ENCODE results near the gene LRRC56.
"Not testable (repeated sequence)": the region's sequence is repeated elsewhere in the genome, so short reads cannot be mapped to it uniquely, and the experiment has no call there.

Gene LRRC56

GRCh38 chr11:561148-562003, 24.0 kb downstream of the LRRC56 start:
- DNase-seq: no peak

- DNase-seq: no peak
Observed at GRCh38 chr11:562046-562645, 24.8 kb downstream of the LRRC56 start.

DNA sequence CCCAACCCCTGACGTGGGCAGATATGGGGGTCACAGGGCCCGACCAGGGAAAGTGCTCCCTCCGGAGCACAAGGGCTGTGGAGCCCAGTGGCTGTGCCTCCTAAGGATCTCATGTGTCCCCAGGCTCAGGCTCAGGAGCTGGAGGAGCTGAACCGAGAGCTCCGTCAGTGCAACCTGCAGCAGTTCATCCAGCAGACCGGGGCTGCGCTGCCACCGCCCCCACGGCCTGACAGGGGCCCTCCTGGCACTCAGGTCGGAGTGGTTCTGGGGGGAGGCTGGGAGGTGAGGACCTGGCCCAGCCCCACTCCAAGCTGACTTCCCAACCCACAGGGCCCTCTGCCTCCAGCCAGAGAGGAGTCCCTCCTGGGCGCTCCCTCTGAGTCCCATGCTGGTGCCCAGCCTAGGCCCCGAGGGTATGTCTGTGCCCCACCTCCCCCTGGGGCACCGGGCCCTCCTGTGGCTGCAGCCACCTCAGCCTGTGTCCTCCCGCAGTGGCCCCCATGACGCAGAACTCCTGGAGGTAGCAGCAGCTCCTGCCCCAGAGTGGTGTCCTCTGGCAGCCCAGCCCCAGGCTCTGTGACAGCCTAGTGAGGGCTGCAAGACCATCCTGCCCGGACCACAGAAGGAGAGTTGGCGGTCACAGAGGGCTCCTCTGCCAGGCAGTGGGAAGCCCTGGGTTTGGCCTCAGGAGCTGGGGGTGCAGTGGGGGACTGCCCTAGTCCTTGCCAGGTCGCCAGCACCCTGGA, 25.9 kb downstream of the LRRC56 start:
- DNase-seq: no peak

GRCh38 chr11:563812-564578, 26.7 kb downstream of the LRRC56 start:
- no peak for DNase-seq

DNA sequence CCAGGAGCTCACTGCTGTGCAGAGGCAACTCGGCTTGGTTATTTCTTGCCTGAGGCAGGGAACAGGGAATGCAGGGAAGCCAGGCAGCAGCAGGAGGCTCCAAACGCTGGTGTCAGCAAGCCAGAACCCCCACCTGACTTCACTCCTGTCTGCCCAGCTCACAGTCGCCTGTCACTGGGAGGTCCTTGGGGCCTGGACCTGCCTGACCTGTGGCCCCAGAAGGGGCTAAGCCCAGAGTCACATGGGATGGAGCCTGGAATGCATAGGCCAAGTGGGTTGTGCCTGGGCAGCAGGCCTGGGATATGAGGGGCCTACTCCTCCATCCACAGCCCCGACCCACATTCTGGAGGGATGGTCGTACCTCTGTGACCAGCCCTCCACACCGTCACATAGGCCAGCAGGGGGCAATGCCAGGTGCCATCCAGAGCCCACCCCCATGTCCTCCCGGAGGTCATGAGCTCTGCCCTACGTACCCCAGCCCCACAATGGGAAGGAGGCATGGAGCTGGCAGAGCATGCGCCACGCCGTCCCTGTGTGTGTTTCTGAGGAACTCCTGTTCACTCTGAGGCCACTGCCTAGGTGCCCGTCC, 28.7 kb downstream of the LRRC56 start:
- DNase-seq: no peak

DNA sequence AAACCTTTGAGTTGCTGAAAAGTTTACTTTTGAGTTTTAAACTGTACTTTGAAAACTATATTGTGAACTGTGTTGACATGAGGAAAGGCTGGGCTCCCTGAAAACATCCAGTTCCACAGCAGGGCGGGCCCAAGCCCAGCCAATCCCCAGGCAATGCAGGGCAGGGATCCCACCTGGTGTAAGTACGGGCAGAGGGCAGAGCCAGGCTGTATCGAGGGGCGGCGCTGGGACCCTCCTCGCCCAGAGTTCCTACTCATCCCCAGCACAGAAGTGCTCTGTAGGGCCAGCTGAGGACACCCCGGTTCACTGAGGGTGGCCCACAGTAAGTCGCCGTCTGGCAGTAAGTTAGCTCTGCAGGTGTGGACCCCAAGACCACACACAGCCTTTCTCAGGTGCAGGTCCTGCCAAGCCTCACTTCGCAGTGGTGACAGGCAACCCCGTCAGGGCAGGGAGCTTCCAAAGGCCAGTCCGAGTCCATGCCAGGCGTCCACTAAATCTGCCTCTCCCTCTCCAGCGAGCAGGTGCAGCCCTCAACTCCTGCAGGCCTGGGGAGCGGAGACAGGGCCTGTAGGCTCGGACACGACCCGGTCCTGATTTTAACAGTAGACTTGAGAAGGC, 29.8 kb downstream of the LRRC56 start:
- no peak for DNase-seq

- DNase-seq: no peak
Observed at GRCh38 chr11:567629-568292, 30.4 kb downstream of the LRRC56 start.

DNA sequence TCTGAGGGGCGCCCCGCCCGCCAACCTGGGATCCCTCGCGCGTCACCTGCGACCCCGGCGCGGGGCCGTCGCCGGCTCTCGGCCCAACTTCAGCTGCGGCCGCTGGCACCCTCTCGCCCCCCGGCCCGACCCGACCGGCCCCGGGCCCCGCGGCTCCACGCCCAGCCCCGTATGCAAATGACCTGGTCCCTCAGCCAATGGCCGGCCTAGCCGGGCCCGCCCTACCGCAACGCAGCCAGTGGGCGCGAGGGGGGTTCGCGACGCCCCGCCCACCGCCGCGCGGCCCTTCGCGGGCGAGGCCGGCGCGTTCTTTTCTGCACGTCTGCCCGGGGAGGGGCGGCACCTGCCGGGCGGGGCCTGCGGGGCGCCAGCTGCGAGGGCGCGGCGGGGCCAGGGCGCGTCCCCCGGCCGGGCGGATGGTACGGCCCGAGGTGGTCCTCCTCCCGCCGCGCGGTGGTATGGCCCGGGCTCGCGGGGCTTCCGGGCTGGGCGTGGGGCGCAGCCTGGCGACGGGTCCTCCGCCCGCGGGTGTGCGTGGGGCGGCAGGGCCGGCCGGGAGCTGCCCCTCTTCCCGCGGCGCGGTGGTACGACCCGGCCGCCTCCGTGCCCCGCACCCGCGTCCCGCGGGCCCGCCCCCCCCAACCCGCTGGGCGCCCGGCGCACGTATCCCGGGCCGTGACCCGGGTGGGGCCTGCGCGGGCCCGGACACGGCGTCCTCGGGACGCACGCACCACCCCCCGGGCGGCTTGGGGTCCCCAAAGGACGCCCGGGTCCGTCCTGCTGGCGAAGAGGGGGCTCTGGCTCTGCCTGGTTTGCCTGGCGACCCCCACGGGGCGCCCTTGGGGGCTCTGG, 31.2 kb downstream of the LRRC56 start:
- DNase-seq: peak; percentile 95

GRCh38 chr11:569158-569885, 32.0 kb downstream of the LRRC56 start:
- DNase-seq: no peak

GRCh38 chr11:571802-572185, 34.5 kb downstream of the LRRC56 start:
- no peak for DNase-seq

DNA sequence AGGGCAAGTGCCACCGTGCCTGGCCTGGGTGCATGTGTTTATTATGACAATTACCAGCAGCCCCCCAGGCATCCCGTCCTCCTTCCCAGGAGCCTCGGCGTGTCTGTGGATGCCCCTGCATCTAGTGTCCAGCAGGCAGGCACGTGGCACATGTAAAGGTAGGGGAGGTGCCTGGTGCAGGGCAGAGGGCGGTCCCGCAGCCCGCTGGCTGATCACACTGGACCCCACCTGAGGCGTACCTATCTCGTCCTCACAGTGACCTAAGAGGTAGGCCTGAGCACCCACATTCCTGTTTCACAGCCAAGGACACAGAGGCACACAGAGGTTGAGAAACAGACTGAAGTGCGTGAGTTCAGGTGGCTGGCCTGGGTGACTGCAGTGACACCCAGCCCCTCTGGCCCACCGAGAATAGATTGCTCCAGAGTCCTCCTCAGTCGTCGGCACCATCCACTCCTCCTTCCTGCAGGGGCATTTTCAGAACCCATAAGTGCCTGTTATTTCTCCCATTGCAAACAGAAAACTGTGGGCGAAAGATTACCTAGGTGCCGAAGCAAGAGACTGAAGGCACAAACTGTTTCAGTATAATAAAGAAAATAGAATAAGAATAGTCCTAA, 35.9 kb downstream of the LRRC56 start:
- DNase-seq: no peak

- not testable (repeated sequence) for DNase-seq
Observed at GRCh38 chr11:574031-574570, 36.8 kb downstream of the LRRC56 start.

GRCh38 chr11:574632-575312, 37.4 kb downstream of the LRRC56 start:
- DNase-seq: no peak

- no peak for DNase-seq
Observed at GRCh38 chr11:575313-575995, 38.1 kb downstream of the LRRC56 start.

GRCh38 chr11:575996-576768, 38.9 kb downstream of the LRRC56 start, which contains the start of gene PHRF1:
Gene PHRF1 (plus strand): TSS chr11:576470. CDS start chr11:581513, 5,043 bp downstream.
- DNase-seq: peak; percentile 95

DNA sequence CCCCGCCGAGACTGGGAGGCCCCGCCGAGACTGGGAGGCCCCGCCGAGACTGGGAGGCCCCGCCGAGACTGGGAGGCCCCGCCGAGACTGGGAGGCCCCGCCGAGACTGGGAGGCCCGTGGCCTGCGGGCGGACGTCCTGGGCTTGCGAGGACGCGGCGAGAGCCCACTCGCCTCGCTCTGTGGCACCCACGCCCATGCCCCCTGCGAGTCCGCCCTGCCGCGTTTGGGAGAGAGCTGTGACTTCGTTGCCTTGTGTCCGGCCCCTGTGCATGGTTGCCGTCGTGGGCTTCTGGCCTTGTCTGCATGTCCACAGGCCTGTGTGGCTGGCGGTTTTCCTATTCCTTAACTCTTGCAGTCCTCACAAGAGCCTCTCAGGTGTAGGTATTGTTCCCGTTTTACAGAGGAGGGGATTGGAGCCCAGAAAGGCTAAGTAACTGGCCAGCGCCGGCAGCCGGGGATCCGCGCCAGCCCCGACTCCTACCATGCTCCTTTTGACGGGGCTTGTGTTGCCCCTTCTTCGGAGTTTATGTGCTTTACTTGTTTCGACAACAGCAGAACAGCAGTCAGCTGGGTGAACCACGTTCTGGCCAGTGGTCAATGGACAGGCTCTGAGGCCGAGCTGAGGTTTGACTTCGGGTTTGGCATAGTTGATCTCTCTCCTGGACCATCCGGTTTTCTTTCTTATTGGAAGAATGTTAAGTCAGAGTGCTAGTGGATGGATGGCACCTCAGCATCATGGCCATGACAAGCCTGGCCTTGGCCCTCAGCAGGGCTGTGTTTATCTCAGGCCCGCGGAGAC, 39.7 kb downstream of the LRRC56 start:
- DNase-seq: no peak

All from activated CD4-positive, CD25-positive, alpha-beta regulatory T cell treated with anti-CD3 and anti-CD28 coated beads, Interleukin-2, amount 50 U/mL, for 72 hours (primary cell).